ENCODE results near the gene C5orf52. TPM values are rescaled to one million over a fixed set of nuclear protein-coding genes. Genes with fewer than 3 reads are reported as not detected.
"Not testable (repeated sequence)": the region's sequence is repeated elsewhere in the genome, so short reads cannot be mapped to it uniquely, and the experiment has no call there.

The C5orf52 gene
- total RNA-seq, 1 experiment from 2014 or later = not detected

DNA sequence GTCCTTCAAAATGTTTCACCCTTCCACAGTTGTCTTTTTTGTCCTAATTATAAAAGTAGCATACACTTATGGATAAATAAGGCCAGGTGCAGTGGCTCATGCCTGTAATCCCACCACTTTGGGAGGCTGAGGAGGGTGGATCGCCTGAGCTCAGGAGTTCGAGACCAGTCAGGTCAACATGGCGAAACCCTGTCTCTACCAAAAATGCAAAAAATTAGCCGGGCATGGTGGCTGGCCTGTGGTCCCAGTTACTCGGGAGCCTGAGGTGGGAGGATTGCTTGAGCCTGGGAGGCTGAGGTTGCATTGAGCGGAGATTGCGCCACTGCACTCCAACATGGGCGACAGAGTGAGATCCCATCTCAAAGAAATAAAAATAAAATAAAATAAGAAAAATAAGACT, 1.6 kb downstream of the C5orf52 start:
- no peak overlapping the region for H3K4me3 Mint-ChIP-seq
- no peaks in the 10 kb centered on the region for H3K9me3 Mint-ChIP-seq
- TF ChIP-seq PRRX2 (CRISPR knock-in tag; IDR thresholded peaks at IDR 0.05) (no peak), ESRRA (CRISPR knock-in tag; IDR thresholded peaks at IDR 0.05; ENCODE audit: borderline replicate concordance) (no peak), ZNF263 (CRISPR knock-in tag; IDR thresholded peaks at IDR 0.05; ENCODE audit: low read depth) (no peak), NR2C2 (CRISPR knock-in tag; IDR thresholded peaks at IDR 0.05) (no peak), ATF1 (CRISPR knock-in tag; IDR thresholded peaks at IDR 0.05) (no peak), JUN (CRISPR knock-in tag; IDR thresholded peaks at IDR 0.05) (no peak), ZNF317 (CRISPR knock-in tag; IDR thresholded peaks at IDR 0.05; ENCODE audit: borderline replicate concordance, low read depth) (no peak), ZNF121 (CRISPR knock-in tag; IDR thresholded peaks at IDR 0.05) (no peak), CREM (CRISPR knock-in tag; IDR thresholded peaks at IDR 0.05) (no peak), NR1H2 (CRISPR knock-in tag; IDR thresholded peaks at IDR 0.05) (no peak)
- TF ChIP-seq, protein P1, sequence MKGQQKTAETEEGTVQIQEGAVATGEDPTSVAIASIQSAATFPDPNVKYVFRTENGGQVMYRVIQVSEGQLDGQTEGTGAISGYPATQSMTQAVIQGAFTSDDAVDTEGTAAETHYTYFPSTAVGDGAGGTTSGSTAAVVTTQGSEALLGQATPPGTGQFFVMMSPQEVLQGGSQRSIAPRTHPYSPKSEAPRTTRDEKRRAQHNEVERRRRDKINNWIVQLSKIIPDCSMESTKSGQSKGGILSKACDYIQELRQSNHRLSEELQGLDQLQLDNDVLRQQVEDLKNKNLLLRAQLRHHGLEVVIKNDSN (CRISPR knock-in tag; IDR thresholded peaks at IDR 0.05) = no peak
- TF ChIP-seq, protein P2, sequence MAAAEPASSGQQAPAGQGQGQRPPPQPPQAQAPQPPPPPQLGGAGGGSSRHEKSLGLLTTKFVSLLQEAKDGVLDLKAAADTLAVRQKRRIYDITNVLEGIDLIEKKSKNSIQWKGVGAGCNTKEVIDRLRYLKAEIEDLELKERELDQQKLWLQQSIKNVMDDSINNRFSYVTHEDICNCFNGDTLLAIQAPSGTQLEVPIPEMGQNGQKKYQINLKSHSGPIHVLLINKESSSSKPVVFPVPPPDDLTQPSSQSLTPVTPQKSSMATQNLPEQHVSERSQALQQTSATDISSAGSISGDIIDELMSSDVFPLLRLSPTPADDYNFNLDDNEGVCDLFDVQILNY (CRISPR knock-in tag; IDR thresholded peaks at IDR 0.05) = no peak
- TF ChIP-seq, protein P3, sequence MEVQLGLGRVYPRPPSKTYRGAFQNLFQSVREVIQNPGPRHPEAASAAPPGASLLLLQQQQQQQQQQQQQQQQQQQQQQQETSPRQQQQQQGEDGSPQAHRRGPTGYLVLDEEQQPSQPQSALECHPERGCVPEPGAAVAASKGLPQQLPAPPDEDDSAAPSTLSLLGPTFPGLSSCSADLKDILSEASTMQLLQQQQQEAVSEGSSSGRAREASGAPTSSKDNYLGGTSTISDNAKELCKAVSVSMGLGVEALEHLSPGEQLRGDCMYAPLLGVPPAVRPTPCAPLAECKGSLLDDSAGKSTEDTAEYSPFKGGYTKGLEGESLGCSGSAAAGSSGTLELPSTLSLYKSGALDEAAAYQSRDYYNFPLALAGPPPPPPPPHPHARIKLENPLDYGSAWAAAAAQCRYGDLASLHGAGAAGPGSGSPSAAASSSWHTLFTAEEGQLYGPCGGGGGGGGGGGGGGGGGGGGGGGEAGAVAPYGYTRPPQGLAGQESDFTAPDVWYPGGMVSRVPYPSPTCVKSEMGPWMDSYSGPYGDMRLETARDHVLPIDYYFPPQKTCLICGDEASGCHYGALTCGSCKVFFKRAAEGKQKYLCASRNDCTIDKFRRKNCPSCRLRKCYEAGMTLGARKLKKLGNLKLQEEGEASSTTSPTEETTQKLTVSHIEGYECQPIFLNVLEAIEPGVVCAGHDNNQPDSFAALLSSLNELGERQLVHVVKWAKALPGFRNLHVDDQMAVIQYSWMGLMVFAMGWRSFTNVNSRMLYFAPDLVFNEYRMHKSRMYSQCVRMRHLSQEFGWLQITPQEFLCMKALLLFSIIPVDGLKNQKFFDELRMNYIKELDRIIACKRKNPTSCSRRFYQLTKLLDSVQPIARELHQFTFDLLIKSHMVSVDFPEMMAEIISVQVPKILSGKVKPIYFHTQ (CRISPR knock-in tag; IDR thresholded peaks at IDR 0.05) = no peak
- TF ChIP-seq, protein P4, sequence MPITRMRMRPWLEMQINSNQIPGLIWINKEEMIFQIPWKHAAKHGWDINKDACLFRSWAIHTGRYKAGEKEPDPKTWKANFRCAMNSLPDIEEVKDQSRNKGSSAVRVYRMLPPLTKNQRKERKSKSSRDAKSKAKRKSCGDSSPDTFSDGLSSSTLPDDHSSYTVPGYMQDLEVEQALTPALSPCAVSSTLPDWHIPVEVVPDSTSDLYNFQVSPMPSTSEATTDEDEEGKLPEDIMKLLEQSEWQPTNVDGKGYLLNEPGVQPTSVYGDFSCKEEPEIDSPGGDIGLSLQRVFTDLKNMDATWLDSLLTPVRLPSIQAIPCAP (CRISPR knock-in tag; IDR thresholded peaks at IDR 0.05) = no peak
- no peak for DNase-seq (ENCODE audit: low spot score)
- no peak for ATAC-seq
- ChIA-PET POLR2A (no interaction called here), CTCF (no interaction called here)
- H3K27me3 Mint-ChIP-seq (ENCODE audit: low read depth) = peaks cover 46% of the 10 kb centered on the region
- no peak overlapping the region for H3K27ac Mint-ChIP-seq
- peaks cover 13% of the 10 kb centered on the region for H3K4me1 Mint-ChIP-seq
- H3K36me3 Mint-ChIP-seq = no peaks in the 10 kb centered on the region

DNA sequence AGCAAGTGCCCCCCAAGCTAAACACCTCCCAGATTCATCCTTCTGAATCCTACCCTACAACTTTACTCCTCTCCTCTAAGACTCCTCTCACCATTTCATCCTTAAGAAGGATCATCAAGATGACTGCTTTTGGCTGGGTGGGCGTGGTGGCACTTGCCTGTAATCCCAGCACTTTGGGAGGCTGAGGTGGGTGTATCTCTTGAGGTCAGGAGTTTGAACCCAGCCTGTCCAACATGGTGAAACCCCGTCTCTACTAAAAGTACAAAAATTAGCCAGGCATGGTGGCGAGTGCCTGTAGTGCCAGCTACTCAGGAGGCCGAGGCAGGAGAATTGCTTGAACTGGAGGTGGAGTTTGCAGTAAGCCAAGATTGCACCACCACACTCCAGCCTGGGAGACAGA, 3.0 kb downstream of the C5orf52 start:
- H3K36me3 Mint-ChIP-seq; POLR2A ChIA-PET; DNase-seq (ENCODE audit: low spot score); H3K9me3 Mint-ChIP-seq; H3K4me3 Mint-ChIP-seq; H3K27ac Mint-ChIP-seq; ATAC-seq: not testable (repeated sequence)
- Mint-ChIP-seq H3K4me1 (peaks cover 13% of the 10 kb centered on the region), H3K27me3 (ENCODE audit: low read depth) (peaks cover 46% of the 10 kb centered on the region)
- CTCF ChIA-PET = interaction anchor here (1.0 to 2.8 kb wide), 2 partner anchors 16 to 69 kb away, joined by 3 to 9 read pairs; partner anchors contain the start of gene LSM11

DNA sequence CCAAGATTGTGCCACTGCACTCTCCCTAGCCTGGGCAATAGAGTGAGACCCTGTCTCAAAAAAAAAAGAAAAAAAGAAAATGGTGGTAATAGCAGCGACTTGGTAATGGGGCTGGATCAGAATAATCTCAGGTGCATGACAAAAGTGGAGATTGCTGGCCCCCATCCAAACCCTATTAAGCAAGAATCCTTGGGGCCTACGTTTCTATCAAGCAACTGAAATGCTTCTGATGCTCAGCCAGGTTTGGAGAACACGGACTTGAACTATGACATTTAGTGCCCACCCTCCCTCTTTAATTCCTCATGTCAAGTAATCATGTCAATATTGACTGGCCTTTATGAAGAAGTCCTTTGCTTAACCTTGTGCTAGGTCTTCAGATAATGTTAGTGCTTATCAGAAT, 6.6 kb downstream of the C5orf52 start:
- Mint-ChIP-seq H3K27ac (no peak overlapping the region), H3K36me3 (no peaks in the 10 kb centered on the region), H3K27me3 (ENCODE audit: low read depth) (peaks cover 10% of the 10 kb centered on the region), H3K4me3 (no peak overlapping the region), H3K9me3 (no peaks in the 10 kb centered on the region), H3K4me1 (no peaks in the 10 kb centered on the region)
- ATAC-seq (no peak), DNase-seq (ENCODE audit: low spot score) (no peak)
- CTCF ChIA-PET = no interaction called here
- POLR2A ChIA-PET = no interaction called here
- TF ChIP-seq NFATC4 (CRISPR knock-in tag; IDR thresholded peaks at IDR 0.05) = no peak

DNA sequence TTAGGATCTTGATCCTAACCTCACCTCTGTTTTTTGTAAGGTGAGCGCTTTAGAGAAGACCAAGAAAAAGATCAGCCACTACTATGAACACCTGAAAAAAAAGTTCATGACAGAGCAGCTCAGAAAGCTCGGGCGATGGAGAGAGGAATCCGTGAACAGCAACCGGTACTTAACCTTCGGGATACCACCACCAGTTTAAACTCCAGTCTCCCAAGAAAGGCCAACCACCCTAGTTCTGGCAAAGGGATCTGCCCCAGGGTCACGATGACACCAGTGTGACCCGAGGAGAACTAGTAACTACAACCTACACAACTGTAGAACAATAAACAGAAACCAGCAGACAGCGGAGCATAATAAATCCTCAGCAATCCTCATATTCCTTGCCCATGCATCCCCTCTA, 8.5 kb downstream of the C5orf52 start:
- ChIA-PET POLR2A (no interaction called here), CTCF (interaction anchor here (0.9 to 1.2 kb wide), 2 partner anchors 10 to 63 kb away, joined by 3 read pairs; partner anchors contain the start of gene LSM11)
- no peaks in the 10 kb centered on the region for H3K36me3 Mint-ChIP-seq
- H3K4me3 Mint-ChIP-seq = no peak overlapping the region
- H3K4me1 Mint-ChIP-seq = no peaks in the 10 kb centered on the region
- ATAC-seq = no peak
- no peaks in the 10 kb centered on the region for H3K9me3 Mint-ChIP-seq
- no peak for DNase-seq (ENCODE audit: low spot score)
- H3K27ac Mint-ChIP-seq = no peak overlapping the region
- no peaks in the 10 kb centered on the region for H3K27me3 Mint-ChIP-seq (ENCODE audit: low read depth)
- TF ChIP-seq, protein P5, sequence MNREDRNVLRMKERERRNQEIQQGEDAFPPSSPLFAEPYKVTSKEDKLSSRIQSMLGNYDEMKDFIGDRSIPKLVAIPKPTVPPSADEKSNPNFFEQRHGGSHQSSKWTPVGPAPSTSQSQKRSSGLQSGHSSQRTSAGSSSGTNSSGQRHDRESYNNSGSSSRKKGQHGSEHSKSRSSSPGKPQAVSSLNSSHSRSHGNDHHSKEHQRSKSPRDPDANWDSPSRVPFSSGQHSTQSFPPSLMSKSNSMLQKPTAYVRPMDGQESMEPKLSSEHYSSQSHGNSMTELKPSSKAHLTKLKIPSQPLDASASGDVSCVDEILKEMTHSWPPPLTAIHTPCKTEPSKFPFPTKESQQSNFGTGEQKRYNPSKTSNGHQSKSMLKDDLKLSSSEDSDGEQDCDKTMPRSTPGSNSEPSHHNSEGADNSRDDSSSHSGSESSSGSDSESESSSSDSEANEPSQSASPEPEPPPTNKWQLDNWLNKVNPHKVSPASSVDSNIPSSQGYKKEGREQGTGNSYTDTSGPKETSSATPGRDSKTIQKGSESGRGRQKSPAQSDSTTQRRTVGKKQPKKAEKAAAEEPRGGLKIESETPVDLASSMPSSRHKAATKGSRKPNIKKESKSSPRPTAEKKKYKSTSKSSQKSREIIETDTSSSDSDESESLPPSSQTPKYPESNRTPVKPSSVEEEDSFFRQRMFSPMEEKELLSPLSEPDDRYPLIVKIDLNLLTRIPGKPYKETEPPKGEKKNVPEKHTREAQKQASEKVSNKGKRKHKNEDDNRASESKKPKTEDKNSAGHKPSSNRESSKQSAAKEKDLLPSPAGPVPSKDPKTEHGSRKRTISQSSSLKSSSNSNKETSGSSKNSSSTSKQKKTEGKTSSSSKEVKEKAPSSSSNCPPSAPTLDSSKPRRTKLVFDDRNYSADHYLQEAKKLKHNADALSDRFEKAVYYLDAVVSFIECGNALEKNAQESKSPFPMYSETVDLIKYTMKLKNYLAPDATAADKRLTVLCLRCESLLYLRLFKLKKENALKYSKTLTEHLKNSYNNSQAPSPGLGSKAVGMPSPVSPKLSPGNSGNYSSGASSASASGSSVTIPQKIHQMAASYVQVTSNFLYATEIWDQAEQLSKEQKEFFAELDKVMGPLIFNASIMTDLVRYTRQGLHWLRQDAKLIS (CRISPR knock-in tag; IDR thresholded peaks at IDR 0.05; ENCODE audit: borderline replicate concordance) = no peak
- TF ChIP-seq ZNF416 (CRISPR knock-in tag; IDR thresholded peaks at IDR 0.05) (no peak), NR2C2 (CRISPR knock-in tag; IDR thresholded peaks at IDR 0.05) (no peak), PRRX2 (CRISPR knock-in tag; IDR thresholded peaks at IDR 0.05) (no peak)
- TF ChIP-seq, protein P6, sequence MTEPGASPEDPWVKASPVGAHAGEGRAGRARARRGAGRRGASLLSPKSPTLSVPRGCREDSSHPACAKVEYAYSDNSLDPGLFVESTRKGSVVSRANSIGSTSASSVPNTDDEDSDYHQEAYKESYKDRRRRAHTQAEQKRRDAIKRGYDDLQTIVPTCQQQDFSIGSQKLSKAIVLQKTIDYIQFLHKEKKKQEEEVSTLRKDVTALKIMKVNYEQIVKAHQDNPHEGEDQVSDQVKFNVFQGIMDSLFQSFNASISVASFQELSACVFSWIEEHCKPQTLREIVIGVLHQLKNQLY (CRISPR knock-in tag; IDR thresholded peaks at IDR 0.05) = no peak
- TF ChIP-seq, protein P7, sequence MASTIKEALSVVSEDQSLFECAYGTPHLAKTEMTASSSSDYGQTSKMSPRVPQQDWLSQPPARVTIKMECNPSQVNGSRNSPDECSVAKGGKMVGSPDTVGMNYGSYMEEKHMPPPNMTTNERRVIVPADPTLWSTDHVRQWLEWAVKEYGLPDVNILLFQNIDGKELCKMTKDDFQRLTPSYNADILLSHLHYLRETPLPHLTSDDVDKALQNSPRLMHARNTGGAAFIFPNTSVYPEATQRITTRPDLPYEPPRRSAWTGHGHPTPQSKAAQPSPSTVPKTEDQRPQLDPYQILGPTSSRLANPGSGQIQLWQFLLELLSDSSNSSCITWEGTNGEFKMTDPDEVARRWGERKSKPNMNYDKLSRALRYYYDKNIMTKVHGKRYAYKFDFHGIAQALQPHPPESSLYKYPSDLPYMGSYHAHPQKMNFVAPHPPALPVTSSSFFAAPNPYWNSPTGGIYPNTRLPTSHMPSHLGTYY (CRISPR knock-in tag; IDR thresholded peaks at IDR 0.05) = no peak

Data from WTC11 (cell line).